ENCODE results near the gene ST3GAL4. TPM values are rescaled to one million over a fixed set of nuclear protein-coding genes. Genes with fewer than 3 reads are reported as not detected.

The ST3GAL4 gene
- total RNA-seq, 1 experiment from 2014 or later, result 17.3 TPM

- POLR2A ChIA-PET, result interaction anchor here (1.0 kb wide), 1 partner anchor 38 kb away, joined by 5 read pairs; no protein-coding TSS in a partner anchor
- CTCF ChIA-PET, result interaction anchor here (0.7 to 11.2 kb wide), 10 partner anchors 9 to 547 kb away, joined by 3 to 147 read pairs (median 6); no protein-coding TSS in a partner anchor
- Mint-ChIP-seq H3K27me3 (ENCODE audit: low read depth) (no peaks in the 10 kb centered on the region; the same call in 1 of the 2 replicates), H3K4me3 (no peak overlapping the region), H3K27ac (no peak overlapping the region), H3K36me3 (no peaks in the 10 kb centered on the region), H3K4me1 (peaks cover 31% of the 10 kb centered on the region), H3K9me3 (no peaks in the 10 kb centered on the region)
- no peak for DNase-seq (ENCODE audit: low spot score)
- ATAC-seq, result no peak
- TF ChIP-seq ERG (CRISPR knock-in tag; IDR thresholded peaks at IDR 0.05), result no peak
- no peak for TF ChIP-seq SMAD3 (CRISPR knock-in tag; IDR thresholded peaks at IDR 0.05; ENCODE audit: borderline replicate concordance)
- no peak for TF ChIP-seq PREB (CRISPR knock-in tag; IDR thresholded peaks at IDR 0.05; ENCODE audit: borderline replicate concordance)
These were observed 87.6 kb downstream of the ST3GAL4 start for GRCh38 chr11:126443120-126443519.

GRCh38 chr11:126444072-126444471, 88.6 kb downstream of the ST3GAL4 start:
- ChIA-PET CTCF (interaction anchor here (1.4 to 11.2 kb wide), 5 partner anchors 8 to 546 kb away, joined by 4 to 147 read pairs (median 10); no protein-coding TSS in a partner anchor), POLR2A (no interaction called here)
- ATAC-seq (no peak), DNase-seq (ENCODE audit: low spot score) (no peak)
- Mint-ChIP-seq H3K9me3 (no peaks in the 10 kb centered on the region), H3K4me1 (peaks cover 31% of the 10 kb centered on the region), H3K27me3 (ENCODE audit: low read depth) (no peaks in the 10 kb centered on the region; the same call in 1 of the 2 replicates), H3K4me3 (no peak overlapping the region), H3K36me3 (no peaks in the 10 kb centered on the region), H3K27ac (no peak overlapping the region)
- TF ChIP-seq STAT6 (CRISPR knock-in tag; conservative IDR thresholded peaks at IDR 0.05; ENCODE audit: low read depth) (no peak), GABPB1 (CRISPR knock-in tag; IDR thresholded peaks at IDR 0.05) (no peak), ZNF317 (CRISPR knock-in tag; IDR thresholded peaks at IDR 0.05; ENCODE audit: borderline replicate concordance, low read depth) (no peak), TCF7 (CRISPR knock-in tag; IDR thresholded peaks at IDR 0.05; ENCODE audit: low read depth) (no peak), CTCF (IDR thresholded peaks at IDR 0.05) (no peak), ZMAT4 (CRISPR knock-in tag; IDR thresholded peaks at IDR 0.05) (no peak), ATF3 (CRISPR knock-in tag; conservative IDR thresholded peaks at IDR 0.05) (no peak), NFE2L1 (CRISPR knock-in tag; IDR thresholded peaks at IDR 0.05) (no peak), AR (CRISPR knock-in tag; IDR thresholded peaks at IDR 0.05) (no peak), E2F5 (CRISPR knock-in tag; IDR thresholded peaks at IDR 0.05) (no peak), JAZF1 (CRISPR knock-in tag; IDR thresholded peaks at IDR 0.05) (no peak), CREB1 (CRISPR knock-in tag; IDR thresholded peaks at IDR 0.05) (no peak), NFYB (CRISPR knock-in tag; conservative IDR thresholded peaks at IDR 0.05; ENCODE audit: low read depth) (no peak), ZNF281 (CRISPR knock-in tag; IDR thresholded peaks at IDR 0.05) (no peak)
